Thyroid gland (tissue), 4 donors: ENCODE measurements around the gene NR1D2.

Experiments used
- POLR2A ChIP-seq, 2 donors: fragments of 450-650 bp; IDR thresholded peaks; one replicate each; pipeline ENCODE4 v1.6.1; 2017; ENCODE audit warnings: antibody characterized with exemption in 2 of 2, mild to moderate bottlenecking in 2 of 2, moderate library complexity in 1 of 2
- TF ChIP-seq, protein P1 (sequence below), 6 experiments: fragments of 200-600 bp in 3 of 6; fragments of 450-650 bp in 3 of 6; sonication (generic) in 3 of 6; IDR thresholded peaks; one replicate each; pipeline ENCODE4 v1.5.1; 2016 to 2019; ENCODE audit warnings: antibody characterized with exemption in 6 of 6, mild to moderate bottlenecking in 2 of 6, inconsistent platforms in 1 of 6, moderate library complexity in 1 of 6

DNA sequence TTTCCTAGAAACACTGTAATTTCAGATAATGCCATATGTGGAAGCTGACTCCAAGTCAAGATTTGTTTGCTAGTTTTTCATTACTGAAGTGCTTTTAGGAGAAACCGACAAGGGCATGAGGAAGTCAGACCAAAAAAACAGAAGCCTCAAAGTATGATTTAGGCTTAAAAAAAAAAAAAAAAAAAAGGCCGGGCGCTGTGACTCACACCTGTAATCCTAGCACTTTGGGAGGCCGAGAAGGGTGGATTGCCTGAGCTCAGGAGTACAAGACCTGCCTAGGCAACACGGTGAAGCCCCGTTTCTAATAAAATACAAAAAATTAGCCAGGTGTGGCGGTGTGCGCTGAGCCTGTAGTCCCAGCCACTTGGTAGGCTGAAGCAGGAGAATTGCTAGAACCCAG, 16.6 kb upstream of the NR1D2 start:
- TF ChIP-seq, protein P1, sequence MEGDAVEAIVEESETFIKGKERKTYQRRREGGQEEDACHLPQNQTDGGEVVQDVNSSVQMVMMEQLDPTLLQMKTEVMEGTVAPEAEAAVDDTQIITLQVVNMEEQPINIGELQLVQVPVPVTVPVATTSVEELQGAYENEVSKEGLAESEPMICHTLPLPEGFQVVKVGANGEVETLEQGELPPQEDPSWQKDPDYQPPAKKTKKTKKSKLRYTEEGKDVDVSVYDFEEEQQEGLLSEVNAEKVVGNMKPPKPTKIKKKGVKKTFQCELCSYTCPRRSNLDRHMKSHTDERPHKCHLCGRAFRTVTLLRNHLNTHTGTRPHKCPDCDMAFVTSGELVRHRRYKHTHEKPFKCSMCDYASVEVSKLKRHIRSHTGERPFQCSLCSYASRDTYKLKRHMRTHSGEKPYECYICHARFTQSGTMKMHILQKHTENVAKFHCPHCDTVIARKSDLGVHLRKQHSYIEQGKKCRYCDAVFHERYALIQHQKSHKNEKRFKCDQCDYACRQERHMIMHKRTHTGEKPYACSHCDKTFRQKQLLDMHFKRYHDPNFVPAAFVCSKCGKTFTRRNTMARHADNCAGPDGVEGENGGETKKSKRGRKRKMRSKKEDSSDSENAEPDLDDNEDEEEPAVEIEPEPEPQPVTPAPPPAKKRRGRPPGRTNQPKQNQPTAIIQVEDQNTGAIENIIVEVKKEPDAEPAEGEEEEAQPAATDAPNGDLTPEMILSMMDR (IDR thresholded peaks at IDR 0.05): no peak
- TF ChIP-seq POLR2A (IDR thresholded peaks at IDR 0.05): no peak
